ENCODE measurements around the gene RNU6-8.

RNU6-8 gene

GRCh38 chr14:32202491-32202997 is 525 bp downstream of the RNU6-8 start:
- DNase-seq, result peak; percentile 53

- peak; percentile 81 for DNase-seq
These were observed 1.1 kb downstream of the RNU6-8 start, which contains the start of gene RNU6-7 for GRCh38 chr14:32201816-32202490. TSS of gene RNU6-7 (plus strand) at chr14:32202045.

GRCh38 chr14:32201193-32201815 is 1.8 kb downstream of the RNU6-8 start:
- peak; percentile 87 for DNase-seq

- no peak for DNase-seq
These were observed 2.5 kb downstream of the RNU6-8 start for GRCh38 chr14:32200368-32201192.

- no peak for DNase-seq
These were observed 5.2 kb downstream of the RNU6-8 start for GRCh38 chr14:32197919-32198318.

GRCh38 chr14:32195636-32196035 is 7.4 kb downstream of the RNU6-8 start:
- DNase-seq, result no peak

GRCh38 chr14:32193532-32193931 is 9.5 kb downstream of the RNU6-8 start:
- DNase-seq, result no peak

- DNase-seq, result no peak
These were observed 10.2 kb downstream of the RNU6-8 start for GRCh38 chr14:32192712-32193373.

- DNase-seq, result no peak
These were observed 12.4 kb downstream of the RNU6-8 start for GRCh38 chr14:32190673-32191072.

GRCh38 chr14:32189811-32190210 is 13.3 kb downstream of the RNU6-8 start:
- DNase-seq, result no peak

GRCh38 chr14:32186248-32186647 is 16.8 kb downstream of the RNU6-8 start:
- no peak for DNase-seq

GRCh38 chr14:32185097-32185496 is 18.0 kb downstream of the RNU6-8 start:
- no peak for DNase-seq

GRCh38 chr14:32183151-32184058 is 19.7 kb downstream of the RNU6-8 start:
- no peak for DNase-seq

GRCh38 chr14:32171469-32171868 is 31.6 kb downstream of the RNU6-8 start:
- DNase-seq, result no peak

GRCh38 chr14:32169191-32169590 is 33.9 kb downstream of the RNU6-8 start:
- DNase-seq, result no peak

GRCh38 chr14:32167907-32168306 is 35.2 kb downstream of the RNU6-8 start:
- no peak for DNase-seq

- no peak for DNase-seq
These were observed 36.1 kb downstream of the RNU6-8 start for GRCh38 chr14:32166924-32167323.

GRCh38 chr14:32166029-32166428 is 37.0 kb downstream of the RNU6-8 start:
- no peak for DNase-seq

Measured in DMS79 (cell line).